T-helper 9 cell (primary cell): Measurements from ENCODE around the gene ICAM5.
"Not testable (repeated sequence)": the region's sequence is repeated elsewhere in the genome, so short reads cannot be mapped to it uniquely, and the experiment has no call there.

ENCODE experiments used
- DNase-seq: peaks from one replicate; pipeline ENCODE4 v3.0.0-alpha.2; 2020
- total RNA-seq, 2 donors: gene quantifications; one replicate each; lab custom pipeline; 2026; lab: John Stamatoyannopoulos, UW

The ICAM5 gene
- 0.21 to 0.24 reads per million in 2 donors for total RNA-seq

- DNase-seq, result no peak
Observed at GRCh38 chr19:10289836-10290356, at the start of gene ICAM5. TSS of gene ICAM5 (plus strand) at chr19:10289952. CDS start at chr19:10290044, 92 bp downstream.

GRCh38 chr19:10241826-10242449 lies 47.8 kb upstream of the ICAM5 start:
- not testable (repeated sequence) for DNase-seq

GRCh38 chr19:10243606-10244005 lies 46.1 kb upstream of the ICAM5 start:
- DNase-seq, result no peak

GRCh38 chr19:10245189-10245939 lies 44.4 kb upstream of the ICAM5 start:
- DNase-seq, result no peak

GRCh38 chr19:10246511-10246910 lies 43.2 kb upstream of the ICAM5 start:
- DNase-seq, result no peak

GRCh38 chr19:10251792-10252694 lies 37.7 kb upstream of the ICAM5 start, which contains the start of gene MRPL4:
TSS of gene MRPL4 (plus strand) at chr19:10252214. CDS start at chr19:10252254, 40 bp downstream.
- peak; percentile 91 for DNase-seq

GRCh38 chr19:10252707-10253106 lies 37.0 kb upstream of the ICAM5 start:
- DNase-seq, result no peak

GRCh38 chr19:10254244-10254643 lies 35.5 kb upstream of the ICAM5 start:
- no peak for DNase-seq

- no peak for DNase-seq
Observed at GRCh38 chr19:10255358-10255757, 34.4 kb upstream of the ICAM5 start.

GRCh38 chr19:10256551-10256950 lies 33.2 kb upstream of the ICAM5 start:
- no peak for DNase-seq

- no peak for DNase-seq
Observed at GRCh38 chr19:10256970-10257615, 32.7 kb upstream of the ICAM5 start.

- DNase-seq, result no peak
Observed at GRCh38 chr19:10258080-10258710, 31.6 kb upstream of the ICAM5 start.

GRCh38 chr19:10259162-10259905 lies 30.4 kb upstream of the ICAM5 start:
- peak; percentile 83 for DNase-seq

- DNase-seq, result no peak
Observed at GRCh38 chr19:10260141-10260584, 29.6 kb upstream of the ICAM5 start.

GRCh38 chr19:10262771-10263170 lies 27.0 kb upstream of the ICAM5 start:
- no peak for DNase-seq

GRCh38 chr19:10266706-10267105 lies 23.0 kb upstream of the ICAM5 start:
- no peak for DNase-seq

GRCh38 chr19:10268071-10268470 lies 21.7 kb upstream of the ICAM5 start:
- DNase-seq, result no peak

GRCh38 chr19:10269333-10270179 lies 20.2 kb upstream of the ICAM5 start:
- DNase-seq, result peak; percentile 86

- DNase-seq, result peak; percentile 58
Observed at GRCh38 chr19:10270180-10270615, 19.6 kb upstream of the ICAM5 start.
